Liver (tissue), 3 donors: ENCODE data around the gene GPR39.

Experiments used
- ATF3 ChIP-seq: IDR thresholded peaks from 2 replicates; pipeline ENCODE4 v1.6.1; 2016; ENCODE audit warnings: antibody characterized with exemption
- CTCF ChIP-seq: fragments of 150-350 bp; IDR thresholded peaks from 2 replicates; pipeline ENCODE4 v1.5.1; 2017; ENCODE audit warnings: improper control_type of control experiment, low read depth, low read length; ENCODE audit not compliant: missing input control
- FOXA1 ChIP-seq: IDR thresholded peaks from 2 replicates; pipeline ENCODE4 v1.6.1; 2016; ENCODE audit warnings: antibody characterized with exemption
- GABPA ChIP-seq, 2 donors: IDR thresholded peaks in 1 of 2; conservative IDR thresholded peaks in 1 of 2; 2 replicates each; pipeline ENCODE4 v1.6.1; 2016; ENCODE audit warnings: antibody characterized with exemption in 2 of 2, mild to moderate bottlenecking in 1 of 2, moderate library complexity in 1 of 2
- HNF4A ChIP-seq, 2 donors: conservative IDR thresholded peaks; 2 replicates each; pipeline ENCODE4 v1.6.1; 2016; ENCODE audit warnings: antibody characterized with exemption in 2 of 2, mild to moderate bottlenecking in 2 of 2
- JUND ChIP-seq, 2 donors: IDR thresholded peaks; 2 replicates each; pipeline ENCODE4 v1.6.1; 2016; ENCODE audit warnings: antibody characterized with exemption in 2 of 2
- MAX ChIP-seq: IDR thresholded peaks from 2 replicates; pipeline ENCODE4 v1.6.1; 2016; ENCODE audit warnings: antibody characterized with exemption
- REST ChIP-seq: IDR thresholded peaks from 2 replicates; pipeline ENCODE4 v1.6.1; 2016; ENCODE audit warnings: antibody characterized with exemption, mild to moderate bottlenecking
- TAF1 ChIP-seq: conservative IDR thresholded peaks from 2 replicates; pipeline ENCODE4 v1.6.1; 2016; ENCODE audit warnings: antibody characterized with exemption, mild to moderate bottlenecking
- YY1 ChIP-seq: IDR thresholded peaks from 2 replicates; pipeline ENCODE4 v1.6.1; 2016; ENCODE audit warnings: antibody characterized with exemption, mild to moderate bottlenecking
- ZBTB33 ChIP-seq: IDR thresholded peaks from 2 replicates; pipeline ENCODE4 v1.6.1; 2016; ENCODE audit warnings: antibody characterized with exemption
- donor health status: healthy.
- donor health status: healthy.

GRCh38 chr2:132538331-132538855 lies 121.8 kb downstream of the GPR39 start:
- TF ChIP-seq CTCF: no peak
- TF ChIP-seq FOXA1: no peak
- no peak for TF ChIP-seq REST
- no peak for TF ChIP-seq ATF3
- no peak for TF ChIP-seq HNF4A (conservative IDR thresholded peaks at IDR 0.05)
- no peak for TF ChIP-seq YY1
- no peak for TF ChIP-seq TAF1
- TF ChIP-seq JUND (IDR thresholded peaks at IDR 0.05): no peak
- TF ChIP-seq MAX: no peak
- TF ChIP-seq GABPA (IDR thresholded peaks at IDR 0.05 in 1 of 2, conservative IDR thresholded peaks at IDR 0.05 in 1 of 2): no peak
- no peak for TF ChIP-seq ZBTB33
